Osteoblast (primary cell): ENCODE data around the gene NODAL. TPM values are rescaled to one million over a fixed set of nuclear protein-coding genes. Genes with fewer than 3 reads are reported as not detected.
"Not testable (repeated sequence)": the region's sequence is repeated elsewhere in the genome, so short reads cannot be mapped to it uniquely, and the experiment has no call there.

Source experiments
- DNase-seq: peaks from one replicate; pipeline ENCODE4 v3.0.0; 2011; ENCODE audit warnings: low spot score, mixed read lengths; ENCODE audit not compliant: insufficient read length; ENCODE audit errors: missing footprints
- H2AFZ ChIP-seq: 2 replicates; pipeline ENCODE4 v1.6.0; 2011; ENCODE audit warnings: mild to moderate bottlenecking, low read length
- H3K27ac ChIP-seq: 2 replicates; pipeline ENCODE4 v1.5.1; 2011; ENCODE audit warnings: mild to moderate bottlenecking, low read depth, low read length, moderate library complexity
- H3K27me3 ChIP-seq: 2 replicates; pipeline ENCODE4 v1.6.0; 2012; ENCODE audit warnings: mild to moderate bottlenecking, control low read depth, inconsistent platforms, low read length, moderate library complexity; ENCODE audit not compliant: insufficient read depth
- H3K36me3 ChIP-seq: 2 replicates; pipeline ENCODE4 v1.5.1; 2011; ENCODE audit warnings: mild to moderate bottlenecking, low read length, control low read depth, moderate library complexity; ENCODE audit not compliant: insufficient read depth
- H3K4me1 ChIP-seq: 2 replicates; pipeline ENCODE4 v1.5.1; 2011; ENCODE audit warnings: mild to moderate bottlenecking, low read length, control low read depth, moderate library complexity; ENCODE audit not compliant: insufficient read depth
- H3K4me2 ChIP-seq: 2 replicates; pipeline ENCODE4 v1.6.0; 2011; ENCODE audit warnings: mild to moderate bottlenecking, low read length; ENCODE audit not compliant: insufficient read depth
- H3K4me3 ChIP-seq: fragments of 200-600 bp; sonication (generic); 3 replicates; pipeline ENCODE4 v1.5.1; 2012; ENCODE audit warnings: mild to moderate bottlenecking, low read length, inconsistent platforms; ENCODE audit not compliant: insufficient read depth
- H3K79me2 ChIP-seq: 2 replicates; pipeline ENCODE4 v1.6.0; 2012; ENCODE audit warnings: mild to moderate bottlenecking, low read length, control low read depth, inconsistent platforms; ENCODE audit not compliant: insufficient read depth
- H3K9me3 ChIP-seq: 2 replicates; pipeline ENCODE4 v1.5.1; 2011; ENCODE audit warnings: low read depth, low read length, control low read depth
- H4K20me1 ChIP-seq: 2 replicates; pipeline ENCODE4 v1.6.0; 2012; ENCODE audit warnings: mild to moderate bottlenecking, low read length, control low read depth; ENCODE audit not compliant: insufficient read depth
- CTCF ChIP-seq: IDR thresholded peaks from 2 replicates; pipeline ENCODE4 v1.5.1; 2011; ENCODE audit warnings: mild to moderate bottlenecking, low read depth, low read length, moderate library complexity; ENCODE audit errors: extremely low read depth
- total RNA-seq: library from RNA; depleted of rRNA; stranded (reverse); fragments of >200 nt; gene quantifications from 2 replicates; pipeline ENCODE4 v1.2.3, GENCODE V29; 2012

The NODAL gene
- total RNA-seq = not detected in 2 replicates

- no peaks in the 10 kb centered on the region for H4K20me1 ChIP-seq
- H2AFZ ChIP-seq = no peak within 1 kb of the TSS
- no peaks in the 10 kb centered on the region for H3K79me2 ChIP-seq
- H3K4me3 ChIP-seq = peak within 1 kb of the TSS; percentile 42
- peak within 1 kb of the TSS; percentile 23 for H3K4me2 ChIP-seq
- H3K9me3 ChIP-seq = no peaks in the 10 kb centered on the region
- H3K27me3 ChIP-seq = peaks cover 46% of the 10 kb centered on the region
- TF ChIP-seq CTCF = no peak
- no peak within 1 kb of the TSS for H3K27ac ChIP-seq
- DNase-seq = no peak
- H3K36me3 ChIP-seq = no peaks in the 10 kb centered on the region
- peaks cover 3% of the 10 kb centered on the region for H3K4me1 ChIP-seq
Measured at GRCh38 chr10:70441161-70441894, at the start of gene NODAL. NODAL (minus strand) TSS chr10:70441681; CDS start chr10:70441667, 14 bp downstream.

- Histone ChIP-seq H3K4me2 (no peak overlapping the region), H3K9me3 (no peaks in the 10 kb centered on the region), H2AFZ (no peak overlapping the region), H3K79me2 (no peaks in the 10 kb centered on the region), H3K4me1 (no peaks in the 10 kb centered on the region), H3K27ac (no peak overlapping the region), H4K20me1 (no peaks in the 10 kb centered on the region), H3K36me3 (no peaks in the 10 kb centered on the region), H3K27me3 (no peaks in the 10 kb centered on the region), H3K4me3 (no peak overlapping the region)
- no peak for TF ChIP-seq CTCF
- DNase-seq = no peak
Measured at GRCh38 chr10:70490142-70490541, 48.7 kb upstream of the NODAL start.

GRCh38 chr10:70487824-70488223 lies 46.3 kb upstream of the NODAL start:
- Histone ChIP-seq H3K79me2 (no peaks in the 10 kb centered on the region), H3K4me2 (no peak overlapping the region)

GRCh38 chr10:70483872-70484271 lies 42.4 kb upstream of the NODAL start:
- not testable (repeated sequence) for H2AFZ ChIP-seq, H4K20me1 ChIP-seq, DNase-seq, H3K27ac ChIP-seq, H3K36me3 ChIP-seq, H3K4me1 ChIP-seq, H3K9me3 ChIP-seq, H3K4me3 ChIP-seq, H3K27me3 ChIP-seq, H3K4me2 ChIP-seq, H3K79me2 ChIP-seq

More at GRCh38 chr10:70487824-70488223, 46.3 kb upstream of the NODAL start:
- Histone ChIP-seq H3K27ac (no peak overlapping the region), H4K20me1 (no peaks in the 10 kb centered on the region), H3K27me3 (no peaks in the 10 kb centered on the region), H3K4me1 (no peaks in the 10 kb centered on the region), H3K9me3 (no peaks in the 10 kb centered on the region), H3K36me3 (no peaks in the 10 kb centered on the region), H2AFZ (no peak overlapping the region), H3K4me3 (no peak overlapping the region)
- DNase-seq = no peak
- TF ChIP-seq CTCF = no peak
